Colon (tissue), 2 donors: ENCODE results near the gene MRPS23.

ENCODE experiments used
- FAIRE-seq: peaks from 2 replicates; lab custom pipeline; 2012; peaks lifted over from hg19 to GRCh38; lab: Jason Lieb, UNC
- donor health status: control.
- donor health status: control.

Gene MRPS23

DNA sequence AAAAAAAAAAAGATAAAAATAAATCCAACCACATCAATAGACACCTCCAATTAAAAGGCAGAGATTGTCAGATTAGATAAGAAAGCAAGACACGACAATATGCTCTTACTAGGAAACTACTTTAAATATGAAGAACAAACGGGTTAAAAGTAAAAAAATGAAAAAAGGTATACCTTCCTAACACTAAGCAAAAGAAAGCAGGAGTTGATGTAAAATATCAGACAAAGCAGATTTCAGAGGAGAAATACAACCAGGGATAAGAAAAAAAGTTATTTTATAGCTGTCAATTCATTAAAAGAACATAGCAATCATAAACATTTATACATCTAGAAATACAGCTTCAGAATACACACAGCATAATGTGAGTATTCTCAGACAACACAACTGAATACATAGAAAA is 55.0 kb downstream of the MRPS23 start:
- no peak for FAIRE-seq

DNA sequence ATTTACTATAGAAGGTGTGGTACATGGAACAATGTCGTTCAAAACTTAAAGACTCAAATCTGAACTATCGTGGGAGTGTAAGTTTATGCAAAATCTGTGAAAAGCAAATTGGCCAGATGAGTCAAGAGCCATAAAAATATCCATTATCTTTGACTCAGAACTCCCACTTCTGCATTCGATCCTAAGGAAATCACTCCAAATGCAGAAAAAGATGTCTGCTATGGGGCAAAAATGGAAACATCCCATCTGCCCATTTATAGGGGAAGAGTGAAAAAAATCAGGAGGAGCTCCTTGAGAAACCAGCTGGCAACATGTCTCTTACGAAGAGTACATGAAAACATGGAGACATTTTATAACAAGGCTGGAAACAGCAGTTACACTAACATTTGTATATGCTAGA is 61.1 kb downstream of the MRPS23 start:
- FAIRE-seq = no peak

DNA sequence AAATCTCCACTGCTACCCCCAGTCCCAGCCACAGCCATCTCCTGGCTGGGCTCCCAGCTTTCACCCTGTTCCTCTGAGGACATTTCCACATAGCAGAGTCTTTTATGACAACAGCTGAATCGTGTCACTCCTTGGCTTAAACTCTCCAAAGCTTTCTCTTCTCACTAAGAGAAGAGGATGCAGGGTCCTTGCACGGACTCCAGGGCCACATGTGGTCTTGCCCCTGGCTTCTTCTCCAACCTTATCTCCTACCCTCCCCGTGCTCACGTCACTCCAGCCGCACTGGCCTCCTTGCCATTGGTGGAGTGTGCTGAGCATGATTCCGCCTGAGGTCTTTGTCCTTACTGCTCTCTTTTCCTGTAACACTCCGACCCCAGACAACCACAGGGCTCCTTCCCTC is 64.8 kb downstream of the MRPS23 start:
- FAIRE-seq = no peak
